GM12873 (cell line): ENCODE data around the gene CPT2.

Experiments used
- TF ChIP-seq, protein P1 (sequence below): IDR thresholded peaks from 2 replicates; pipeline ENCODE4 v1.5.1; 2012; ENCODE audit warnings: low read depth, mild to moderate bottlenecking, moderate library complexity, low read length, control low read depth; ENCODE audit not compliant: insufficient read depth; ENCODE audit errors: missing control alignments

Gene CPT2

DNA sequence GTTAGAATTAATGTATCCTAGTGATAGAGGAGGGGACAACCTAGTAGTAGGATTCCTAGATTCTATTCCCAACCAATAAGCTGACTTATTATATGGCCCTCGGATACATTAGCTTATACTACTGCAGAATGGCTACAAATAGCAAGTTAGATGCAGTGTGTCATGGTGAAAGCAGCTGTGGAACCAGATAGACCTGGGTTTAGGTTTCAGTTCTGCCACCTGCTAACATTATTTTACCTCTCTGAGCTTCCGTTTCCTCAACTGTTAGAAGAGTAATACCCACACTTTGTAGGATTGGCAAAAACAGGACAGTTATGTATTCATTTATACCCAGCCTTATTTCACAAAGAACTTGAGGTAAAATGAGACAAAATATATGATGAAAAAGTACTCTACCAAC is 63.3 kb downstream of the CPT2 start:
- TF ChIP-seq, protein P1, sequence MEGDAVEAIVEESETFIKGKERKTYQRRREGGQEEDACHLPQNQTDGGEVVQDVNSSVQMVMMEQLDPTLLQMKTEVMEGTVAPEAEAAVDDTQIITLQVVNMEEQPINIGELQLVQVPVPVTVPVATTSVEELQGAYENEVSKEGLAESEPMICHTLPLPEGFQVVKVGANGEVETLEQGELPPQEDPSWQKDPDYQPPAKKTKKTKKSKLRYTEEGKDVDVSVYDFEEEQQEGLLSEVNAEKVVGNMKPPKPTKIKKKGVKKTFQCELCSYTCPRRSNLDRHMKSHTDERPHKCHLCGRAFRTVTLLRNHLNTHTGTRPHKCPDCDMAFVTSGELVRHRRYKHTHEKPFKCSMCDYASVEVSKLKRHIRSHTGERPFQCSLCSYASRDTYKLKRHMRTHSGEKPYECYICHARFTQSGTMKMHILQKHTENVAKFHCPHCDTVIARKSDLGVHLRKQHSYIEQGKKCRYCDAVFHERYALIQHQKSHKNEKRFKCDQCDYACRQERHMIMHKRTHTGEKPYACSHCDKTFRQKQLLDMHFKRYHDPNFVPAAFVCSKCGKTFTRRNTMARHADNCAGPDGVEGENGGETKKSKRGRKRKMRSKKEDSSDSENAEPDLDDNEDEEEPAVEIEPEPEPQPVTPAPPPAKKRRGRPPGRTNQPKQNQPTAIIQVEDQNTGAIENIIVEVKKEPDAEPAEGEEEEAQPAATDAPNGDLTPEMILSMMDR, result no peak

- TF ChIP-seq, protein P1, result no peak
Measured at GRCh38 chr1:53260631-53261247, 64.1 kb downstream of the CPT2 start.

- TF ChIP-seq, protein P1, result no peak
Measured at GRCh38 chr1:53262000-53262399, 65.4 kb downstream of the CPT2 start.
